A549 (cell line): ENCODE data around the gene GCC2.

Source experiments
- FOXS1 ChIP-seq: fragments of 250-450 bp; sonication (Bioruptor Pico); IDR thresholded peaks from 2 replicates; pipeline ENCODE4 v1.5.0; 2020; ENCODE audit warnings: mild to moderate bottlenecking, moderate library complexity
- GATA3 ChIP-seq: IDR thresholded peaks from 2 replicates; pipeline ENCODE4 v1.6.1; 2012; ENCODE audit warnings: borderline replicate concordance
- HOXB13 ChIP-seq: fragments of 250-450 bp; sonication (Bioruptor Pico); IDR thresholded peaks from 2 replicates; pipeline ENCODE4 v1.5.0; 2020; ENCODE audit warnings: low read depth, mild to moderate bottlenecking, moderate library complexity
- KDM5A ChIP-seq: fragments of 200-600 bp; sonication (generic); IDR thresholded peaks from 2 replicates; pipeline ENCODE4 v1.6.1; 2016; ENCODE audit warnings: antibody characterized with exemption, mild to moderate bottlenecking
- NPAS2 ChIP-seq: fragments of 250-450 bp; sonication (Bioruptor Pico); IDR thresholded peaks from 2 replicates; pipeline ENCODE4 v1.8.0; 2022; ENCODE audit warnings: mild to moderate bottlenecking, moderate library complexity, borderline replicate concordance
- POLR2A ChIP-seq: IDR thresholded peaks from 2 replicates; pipeline ENCODE4 v1.6.1; 2012; ENCODE audit warnings: mild to moderate bottlenecking, low read length
- SMC3 ChIP-seq: fragments of >200 bp; sonication (Bioruptor Twin); formaldehyde crosslinking; IDR thresholded peaks from 3 replicates; pipeline ENCODE4 v1.6.1; 2018; ENCODE audit warnings: inconsistent platforms
- TF ChIP-seq, protein P1 (sequence below): fragments of 200-600 bp; sonication (generic); IDR thresholded peaks from 2 replicates; pipeline ENCODE4 v1.6.1; 2016; ENCODE audit warnings: antibody characterized with exemption, mild to moderate bottlenecking, moderate library complexity
- TF ChIP-seq, protein P2 (sequence below): fragments of >200 bp; sonication (Bioruptor Twin); formaldehyde crosslinking; IDR thresholded peaks from 3 replicates; pipeline ENCODE4 v1.5.1; 2016
- TF ChIP-seq, protein P3 (sequence below): fragments of 450-650 bp; IDR thresholded peaks from 2 replicates; pipeline ENCODE4 v1.6.1; 2014; ENCODE audit warnings: antibody characterized with exemption

DNA sequence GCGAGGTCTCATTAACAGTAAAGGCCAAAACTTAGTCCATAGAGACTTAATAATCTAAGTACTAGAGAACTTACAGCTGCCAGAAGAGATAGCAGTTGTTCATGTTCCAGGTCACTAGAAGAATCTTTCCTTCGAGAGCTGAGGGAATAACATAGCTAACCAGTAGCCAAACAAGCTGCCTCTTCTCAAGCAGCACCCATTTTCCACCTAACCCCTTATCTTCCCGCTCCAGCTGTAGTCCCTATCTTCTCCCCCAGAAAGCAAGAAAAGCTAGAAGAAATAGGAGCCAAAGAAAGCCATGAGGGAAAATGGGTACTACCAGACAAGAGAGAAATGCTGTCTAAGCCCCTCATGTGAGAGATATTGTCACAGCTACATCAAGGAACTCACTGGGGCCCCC, 47.2 kb upstream of the GCC2 start:
- no peak for TF ChIP-seq NPAS2 (CRISPR knock-in tag)
- TF ChIP-seq GATA3, result no peak
- TF ChIP-seq FOXS1, result no peak
- no peak for TF ChIP-seq SMC3
- TF ChIP-seq, protein P1, sequence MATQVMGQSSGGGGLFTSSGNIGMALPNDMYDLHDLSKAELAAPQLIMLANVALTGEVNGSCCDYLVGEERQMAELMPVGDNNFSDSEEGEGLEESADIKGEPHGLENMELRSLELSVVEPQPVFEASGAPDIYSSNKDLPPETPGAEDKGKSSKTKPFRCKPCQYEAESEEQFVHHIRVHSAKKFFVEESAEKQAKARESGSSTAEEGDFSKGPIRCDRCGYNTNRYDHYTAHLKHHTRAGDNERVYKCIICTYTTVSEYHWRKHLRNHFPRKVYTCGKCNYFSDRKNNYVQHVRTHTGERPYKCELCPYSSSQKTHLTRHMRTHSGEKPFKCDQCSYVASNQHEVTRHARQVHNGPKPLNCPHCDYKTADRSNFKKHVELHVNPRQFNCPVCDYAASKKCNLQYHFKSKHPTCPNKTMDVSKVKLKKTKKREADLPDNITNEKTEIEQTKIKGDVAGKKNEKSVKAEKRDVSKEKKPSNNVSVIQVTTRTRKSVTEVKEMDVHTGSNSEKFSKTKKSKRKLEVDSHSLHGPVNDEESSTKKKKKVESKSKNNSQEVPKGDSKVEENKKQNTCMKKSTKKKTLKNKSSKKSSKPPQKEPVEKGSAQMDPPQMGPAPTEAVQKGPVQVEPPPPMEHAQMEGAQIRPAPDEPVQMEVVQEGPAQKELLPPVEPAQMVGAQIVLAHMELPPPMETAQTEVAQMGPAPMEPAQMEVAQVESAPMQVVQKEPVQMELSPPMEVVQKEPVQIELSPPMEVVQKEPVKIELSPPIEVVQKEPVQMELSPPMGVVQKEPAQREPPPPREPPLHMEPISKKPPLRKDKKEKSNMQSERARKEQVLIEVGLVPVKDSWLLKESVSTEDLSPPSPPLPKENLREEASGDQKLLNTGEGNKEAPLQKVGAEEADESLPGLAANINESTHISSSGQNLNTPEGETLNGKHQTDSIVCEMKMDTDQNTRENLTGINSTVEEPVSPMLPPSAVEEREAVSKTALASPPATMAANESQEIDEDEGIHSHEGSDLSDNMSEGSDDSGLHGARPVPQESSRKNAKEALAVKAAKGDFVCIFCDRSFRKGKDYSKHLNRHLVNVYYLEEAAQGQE, result no peak
- TF ChIP-seq, protein P2, sequence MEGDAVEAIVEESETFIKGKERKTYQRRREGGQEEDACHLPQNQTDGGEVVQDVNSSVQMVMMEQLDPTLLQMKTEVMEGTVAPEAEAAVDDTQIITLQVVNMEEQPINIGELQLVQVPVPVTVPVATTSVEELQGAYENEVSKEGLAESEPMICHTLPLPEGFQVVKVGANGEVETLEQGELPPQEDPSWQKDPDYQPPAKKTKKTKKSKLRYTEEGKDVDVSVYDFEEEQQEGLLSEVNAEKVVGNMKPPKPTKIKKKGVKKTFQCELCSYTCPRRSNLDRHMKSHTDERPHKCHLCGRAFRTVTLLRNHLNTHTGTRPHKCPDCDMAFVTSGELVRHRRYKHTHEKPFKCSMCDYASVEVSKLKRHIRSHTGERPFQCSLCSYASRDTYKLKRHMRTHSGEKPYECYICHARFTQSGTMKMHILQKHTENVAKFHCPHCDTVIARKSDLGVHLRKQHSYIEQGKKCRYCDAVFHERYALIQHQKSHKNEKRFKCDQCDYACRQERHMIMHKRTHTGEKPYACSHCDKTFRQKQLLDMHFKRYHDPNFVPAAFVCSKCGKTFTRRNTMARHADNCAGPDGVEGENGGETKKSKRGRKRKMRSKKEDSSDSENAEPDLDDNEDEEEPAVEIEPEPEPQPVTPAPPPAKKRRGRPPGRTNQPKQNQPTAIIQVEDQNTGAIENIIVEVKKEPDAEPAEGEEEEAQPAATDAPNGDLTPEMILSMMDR, result no peak
- TF ChIP-seq POLR2A, result no peak
- TF ChIP-seq HOXB13 (CRISPR knock-in tag), result no peak
- TF ChIP-seq, protein P3, sequence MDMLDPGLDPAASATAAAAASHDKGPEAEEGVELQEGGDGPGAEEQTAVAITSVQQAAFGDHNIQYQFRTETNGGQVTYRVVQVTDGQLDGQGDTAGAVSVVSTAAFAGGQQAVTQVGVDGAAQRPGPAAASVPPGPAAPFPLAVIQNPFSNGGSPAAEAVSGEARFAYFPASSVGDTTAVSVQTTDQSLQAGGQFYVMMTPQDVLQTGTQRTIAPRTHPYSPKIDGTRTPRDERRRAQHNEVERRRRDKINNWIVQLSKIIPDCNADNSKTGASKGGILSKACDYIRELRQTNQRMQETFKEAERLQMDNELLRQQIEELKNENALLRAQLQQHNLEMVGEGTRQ, result no peak
- TF ChIP-seq KDM5A, result no peak
